GM19035 (cell line): Measurements from ENCODE around the gene INHA.

ENCODE experiments used
- ATAC-seq: cut with Tn5 transposase; IDR thresholded peaks from one replicate; pipeline ENCODE4 v1.9.1; 2021; ENCODE audit not compliant: unreplicated experiment

The INHA gene

DNA sequence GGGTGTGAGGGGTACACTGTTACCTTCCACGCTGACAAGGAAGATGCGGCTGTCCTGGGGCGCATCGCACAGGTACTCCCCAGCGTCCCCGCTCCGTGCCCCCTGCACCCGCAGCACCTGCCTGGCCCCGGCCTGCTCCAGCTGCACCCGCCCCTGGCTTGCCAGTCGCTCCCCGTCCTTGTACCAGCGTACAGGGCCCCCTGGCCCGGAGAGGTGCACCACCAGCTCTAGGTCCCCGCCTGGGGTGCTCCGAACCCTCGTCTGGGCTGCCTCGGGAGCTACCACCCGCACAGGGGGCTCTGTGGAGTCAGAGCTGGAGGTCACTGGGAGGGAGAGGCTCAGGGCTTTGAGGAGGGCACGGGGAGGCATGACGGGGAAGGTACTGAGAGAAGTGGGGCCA, 14.8 kb upstream of the INHA start:
- ATAC-seq: no peak

DNA sequence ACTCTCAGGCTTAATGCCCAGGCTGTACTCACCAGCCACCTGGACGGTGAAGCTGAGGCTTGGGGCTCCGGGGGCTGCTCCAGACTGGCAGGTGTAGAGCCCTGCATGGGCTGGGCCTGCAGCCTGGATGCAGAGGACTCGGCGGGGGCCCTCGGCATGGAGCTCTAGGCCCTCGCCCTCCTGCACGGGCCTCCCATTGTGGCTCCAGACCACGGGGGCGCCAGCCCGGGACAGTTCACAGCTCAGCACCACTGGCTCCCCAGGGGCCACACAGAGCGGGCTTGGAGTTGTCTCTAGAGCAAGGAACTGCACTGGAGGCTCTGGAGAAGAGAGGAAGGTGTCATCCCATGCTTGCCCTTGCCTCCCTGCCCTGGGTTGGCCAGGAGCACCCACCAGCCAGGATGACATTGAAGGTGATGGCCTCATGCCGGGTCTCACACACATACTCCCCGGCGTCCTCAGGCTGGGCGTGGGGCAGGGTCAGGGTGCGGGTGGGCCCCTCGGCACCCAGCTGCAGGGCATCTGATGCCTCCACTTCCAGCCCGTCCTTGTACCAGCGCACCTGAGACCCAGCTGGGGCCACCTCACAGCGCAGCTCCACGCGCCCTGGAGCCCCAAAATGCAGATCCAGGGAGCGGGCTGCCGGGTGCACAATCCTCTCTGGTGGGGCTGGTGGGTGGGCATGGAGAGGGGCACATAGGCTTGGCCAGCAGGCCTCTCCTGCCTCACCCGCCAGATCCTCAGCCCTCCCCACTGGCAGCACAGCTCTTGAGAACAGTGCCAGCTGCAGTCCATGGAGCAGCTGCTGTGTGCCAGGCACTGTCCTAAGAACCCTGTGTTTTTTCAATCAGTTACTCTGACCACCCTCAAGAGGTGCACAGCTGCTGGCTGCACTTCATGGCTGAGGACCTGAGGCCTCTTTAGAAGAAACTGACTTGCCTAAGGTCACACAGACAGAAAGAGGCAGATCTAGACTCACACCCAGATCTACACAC, 14.0 kb upstream of the INHA start:
- ATAC-seq: no peak

GRCh38 chr2:219559156-219559915, 12.8 kb upstream of the INHA start:
- ATAC-seq: no peak

GRCh38 chr2:219560037-219560892, 11.8 kb upstream of the INHA start:
- ATAC-seq: no peak

DNA sequence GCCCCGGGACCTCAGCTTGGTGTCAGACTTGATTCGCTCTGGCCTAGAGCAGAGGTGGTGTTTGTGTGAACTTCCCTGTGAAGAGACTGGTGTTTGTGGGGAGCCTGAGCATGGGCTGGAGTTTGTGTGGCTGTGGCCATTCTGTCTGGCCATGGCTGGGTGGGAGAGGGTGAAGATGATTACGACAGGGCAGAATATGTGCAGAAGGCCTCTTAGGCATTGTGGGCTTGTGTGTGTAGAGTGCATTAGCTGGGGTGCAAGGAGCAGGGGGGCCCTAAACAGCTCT, 11.3 kb upstream of the INHA start:
- no peak for ATAC-seq

DNA sequence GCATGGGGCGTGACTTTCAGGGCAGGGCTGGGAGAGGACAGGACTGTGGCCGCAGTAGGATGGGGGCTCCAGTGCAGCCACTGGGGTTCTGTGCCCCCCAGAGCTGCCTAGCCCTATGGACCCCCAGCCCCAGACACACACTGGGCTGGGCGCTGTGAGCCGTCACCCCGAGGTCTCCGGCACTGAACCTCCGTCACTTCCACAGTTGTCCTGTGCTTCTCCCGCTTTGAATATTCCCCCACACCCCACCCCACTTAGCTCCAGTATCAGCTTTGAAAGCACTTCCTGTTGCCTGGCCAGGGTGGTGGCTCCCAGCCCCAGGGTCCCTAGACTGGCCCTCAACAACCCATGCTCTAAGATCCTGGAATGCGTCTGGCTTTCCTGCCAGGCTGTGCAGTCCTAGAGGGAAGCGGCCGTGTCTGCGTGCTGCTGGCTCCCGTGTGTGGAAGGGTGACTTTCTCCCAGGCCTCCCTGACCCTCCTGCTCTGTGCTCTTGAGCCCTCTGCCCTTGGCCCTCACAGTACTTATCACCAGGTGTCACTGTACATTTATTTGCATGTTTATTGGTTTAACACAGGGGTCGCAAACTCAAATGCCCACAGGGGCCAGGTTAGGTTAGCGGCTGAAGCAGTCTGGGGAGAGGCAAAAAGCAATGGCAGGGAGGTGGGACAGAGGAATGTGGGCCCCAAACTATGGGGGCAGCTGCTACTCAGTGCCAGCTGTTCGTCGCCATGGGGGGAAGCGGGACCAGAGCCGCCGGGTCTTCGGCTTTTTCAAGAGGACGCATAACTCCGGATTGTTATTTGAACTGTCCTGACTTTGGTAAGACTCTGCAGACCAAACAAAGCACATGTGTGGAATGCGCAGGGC, 10.7 kb upstream of the INHA start:
- no peak for ATAC-seq

- no peak for ATAC-seq
Measured at GRCh38 chr2:219562049-219563020, 9.8 kb upstream of the INHA start.

GRCh38 chr2:219563271-219563928, 8.7 kb upstream of the INHA start:
- ATAC-seq: no peak

GRCh38 chr2:219565130-219566080, 6.7 kb upstream of the INHA start:
- no peak for ATAC-seq

DNA sequence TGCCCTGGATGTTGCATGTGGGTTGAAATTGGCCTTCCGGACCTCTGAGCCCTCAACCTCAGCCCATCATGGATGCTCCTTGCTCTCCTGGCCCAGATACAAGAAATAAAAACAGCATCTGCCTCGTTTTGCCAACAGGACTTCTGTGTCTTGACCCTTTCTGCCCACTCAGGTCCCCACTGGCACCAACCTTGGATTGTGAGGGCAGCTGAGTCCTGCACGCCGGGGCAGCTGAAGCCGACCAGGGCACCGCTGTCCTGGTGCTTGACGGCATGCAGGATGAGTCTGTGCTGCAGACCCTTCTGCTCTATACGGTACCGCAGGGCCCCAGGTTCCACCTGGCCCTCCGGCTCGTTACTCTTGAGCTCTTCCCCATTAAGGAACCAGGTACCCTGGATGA, 5.5 kb upstream of the INHA start:
- no peak for ATAC-seq

DNA sequence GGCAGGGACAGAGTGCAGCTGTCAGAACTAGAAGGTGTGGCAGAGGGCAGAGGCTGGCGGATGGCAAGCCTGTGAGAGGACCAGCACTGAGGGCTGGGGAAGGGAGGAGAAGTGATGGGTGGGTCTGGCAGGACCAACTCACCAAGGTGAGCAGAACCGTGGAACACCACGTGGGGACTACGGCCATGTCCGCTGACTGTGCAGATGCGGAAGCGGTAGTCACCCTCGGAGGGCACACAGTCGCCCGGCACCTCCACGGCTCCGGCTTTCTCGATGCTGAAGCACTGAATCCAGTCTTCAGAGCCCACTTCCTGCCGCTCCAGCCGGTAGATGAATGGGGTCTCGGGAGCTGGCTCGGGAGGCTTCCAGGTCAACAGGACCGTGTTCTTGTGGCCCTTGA, 5.0 kb upstream of the INHA start:
- ATAC-seq: no peak

GRCh38 chr2:219567791-219568361, 4.2 kb upstream of the INHA start:
- no peak for ATAC-seq

- no peak for ATAC-seq
Measured at GRCh38 chr2:219569041-219569440, 3.1 kb upstream of the INHA start.

DNA sequence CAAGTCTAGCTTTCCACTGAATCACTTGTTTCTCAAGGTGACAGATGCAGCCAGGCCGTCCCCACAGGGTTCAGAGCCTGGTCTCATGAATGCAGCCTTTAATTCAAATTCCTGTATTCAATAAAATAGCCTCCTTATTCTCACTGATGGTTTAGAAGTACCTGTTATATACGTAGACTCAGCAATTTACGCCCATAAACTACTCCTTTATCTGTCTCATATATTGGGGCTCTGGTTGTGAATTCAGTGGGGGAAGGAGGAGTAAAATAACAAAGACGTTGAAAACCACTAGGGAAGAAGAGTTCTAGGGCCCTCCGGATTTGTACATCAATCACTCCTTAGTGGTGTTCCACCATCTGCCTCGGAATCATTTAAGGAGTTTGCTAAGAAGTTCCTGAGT, 2.5 kb upstream of the INHA start:
- ATAC-seq: no peak

- ATAC-seq: no peak
Measured at GRCh38 chr2:219570194-219570923, 1.8 kb upstream of the INHA start.

DNA sequence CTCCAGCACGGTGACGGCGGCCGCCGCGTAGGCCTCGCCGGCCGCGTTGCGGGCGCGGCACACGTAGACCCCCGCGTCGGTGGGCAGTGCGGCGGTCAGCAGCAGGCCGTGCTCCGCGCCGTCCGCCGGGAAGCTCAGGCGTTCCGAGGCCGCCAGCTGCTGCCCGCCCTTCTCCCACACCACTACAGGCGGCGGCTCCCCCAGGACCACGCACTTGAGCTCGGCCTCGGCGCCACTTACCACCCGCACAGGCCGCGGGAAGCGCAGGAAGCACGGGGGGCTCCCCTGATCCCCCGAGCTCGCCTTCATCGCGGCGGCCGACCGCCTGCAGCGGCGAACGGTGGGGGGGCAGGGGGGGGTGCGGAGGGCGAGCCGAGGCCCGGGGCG, 1.2 kb upstream of the INHA start:
- no peak for ATAC-seq
